ENCODE results near the gene LSM5.

- TF ChIP-seq CTCF (IDR thresholded peaks at IDR 0.05) (no peak), POLR2A (IDR thresholded peaks at IDR 0.05) (no peak), POLR2AphosphoS5 (IDR thresholded peaks at IDR 0.05) (no peak)
Measured at GRCh38 chr7:32474008-32474407, 16.2 kb downstream of the LSM5 start.

Data from prostate gland (tissue), 2 donors.